SK-N-SH (cell line): ENCODE measurements around the gene NDFIP1. TPM values are rescaled to one million over a fixed set of nuclear protein-coding genes. Genes with fewer than 3 reads are reported as not detected.
A peak's percentile ranks its signal among the peaks of the same experiment; 100 is the strongest.

Experiments used
- CTCF ChIA-PET: fragments of 300-600, 350-600 bp; formaldehyde crosslinking; extraction: SDS; loops from one replicate; lab custom pipeline; 2021; lab: Yijun Ruan, JAX
- POLR2A ChIA-PET: fragments of 350-600 bp; sonication (Branson Sonifier 250); formaldehyde crosslinking; extraction: SDS; loops from one replicate; lab custom pipeline; 2020; ENCODE audit warnings: antibody characterized with exemption, inconsistent platforms; lab: Yijun Ruan, JAX
- DNase-seq: peaks from one replicate; pipeline ENCODE4 v3.0.0; 2012
- H2AFZ ChIP-seq: fragments of 200-600 bp; sonication (generic); 2 replicates; pipeline ENCODE4 v1.8.1; 2016; ENCODE audit warnings: antibody characterized with exemption, mild to moderate bottlenecking, low read depth
- H3F3A ChIP-seq: fragments of 200-600 bp; sonication (generic); replicated peaks from 2 replicates; pipeline ENCODE3; 2016; ENCODE audit warnings: antibody characterized with exemption, mild to moderate bottlenecking; ENCODE audit not compliant: insufficient read depth
- H3K27ac ChIP-seq, 2 experiments: fragments of 200-500 bp in 1 of 2; fragments of 200-600 bp in 1 of 2; sonication (Bioruptor generic) in 1 of 2; sonication (generic), shearing (Covaris generic) in 1 of 2; 2 replicates each; pipeline versions ENCODE4 v1.5.1 to v1.6.1; 2014 to 2016; ENCODE audit warnings: low read depth in 2 of 2, inconsistent platforms in 1 of 2, low read length in 1 of 2, mild to moderate bottlenecking in 1 of 2, mixed read lengths in 1 of 2
- H3K27me3 ChIP-seq: fragments of 200-600 bp; sonication (generic), shearing (Covaris generic); 2 replicates; pipeline ENCODE4 v1.6.1; 2016; ENCODE audit warnings: mixed run types; ENCODE audit not compliant: insufficient read depth
- H3K36me3 ChIP-seq, 2 experiments: fragments of 200-500 bp in 1 of 2; fragments of 200-600 bp in 1 of 2; sonication (Bioruptor generic) in 1 of 2; sonication (generic) in 1 of 2; replicated peaks in 1 of 2; 2 replicates each; pipeline versions ENCODE3 to v1.5.1; 2014 to 2016; ENCODE audit warnings: low read length in 1 of 2, mild to moderate bottlenecking in 1 of 2; ENCODE audit not compliant: insufficient read depth in 2 of 2, control insufficient read depth in 1 of 2
- H3K4me1 ChIP-seq, 2 experiments: fragments of 200-500 bp in 1 of 2; fragments of 200-600 bp in 1 of 2; sonication (Bioruptor generic) in 1 of 2; sonication (generic), shearing (Covaris generic) in 1 of 2; 2 replicates each; pipeline versions ENCODE4 v1.5.1 to v1.6.1; 2014 to 2016; ENCODE audit warnings: low read depth in 1 of 2, low read length in 1 of 2, mixed run types in 1 of 2; ENCODE audit not compliant: insufficient read depth in 2 of 2, control insufficient read depth in 1 of 2
- H3K4me2 ChIP-seq: fragments of 200-600 bp; sonication (generic), shearing (Covaris generic); 2 replicates; pipeline ENCODE4 v1.6.1; 2017; ENCODE audit warnings: mixed run types
- H3K4me3 ChIP-seq, 2 experiments: fragments of 200-500 bp in 1 of 2; fragments of 200-600 bp in 1 of 2; sonication (Bioruptor generic) in 1 of 2; sonication (generic), shearing (Covaris generic) in 1 of 2; 2 replicates each; pipeline versions ENCODE4 v1.5.1 to v1.8.1; 2014 to 2016; ENCODE audit warnings: low read depth in 2 of 2, inconsistent platforms in 1 of 2, low read length in 1 of 2, mild to moderate bottlenecking in 1 of 2, mixed read lengths in 1 of 2, moderate library complexity in 1 of 2
- H3K79me2 ChIP-seq: fragments of 200-600 bp; sonication (generic); 2 replicates; pipeline ENCODE4 v1.8.1; 2017; ENCODE audit warnings: mild to moderate bottlenecking; ENCODE audit not compliant: insufficient read depth
- H3K9ac ChIP-seq: fragments of 200-600 bp; sonication (generic); 2 replicates; pipeline ENCODE4 v1.6.1; 2017; ENCODE audit warnings: mixed run types
- H3K9me2 ChIP-seq: fragments of 200-600 bp; sonication (generic); 2 replicates; pipeline ENCODE4 v1.6.1; 2017; ENCODE audit warnings: mixed run types
- H3K9me3 ChIP-seq: fragments of 200-600 bp; sonication (generic); 2 replicates; pipeline ENCODE4 v1.6.1; 2017; ENCODE audit warnings: mixed run types, mild to moderate bottlenecking, moderate library complexity
- H4K20me1 ChIP-seq: fragments of 200-600 bp; sonication (generic); 2 replicates; pipeline ENCODE4 v1.6.1; 2017; ENCODE audit warnings: mild to moderate bottlenecking, mixed run types; ENCODE audit not compliant: insufficient read depth
- CTCF ChIP-seq: fragments of 200-600 bp; sonication (generic); IDR thresholded peaks from 2 replicates; pipeline ENCODE4 v1.6.1; 2017; ENCODE audit warnings: antibody characterized with exemption, mild to moderate bottlenecking, moderate library complexity
- ELF1 ChIP-seq: IDR thresholded peaks from 2 replicates; pipeline ENCODE4 v1.4.0; 2012
- FOSL2 ChIP-seq: IDR thresholded peaks from 2 replicates; pipeline ENCODE4 v1.4.0; 2012; ENCODE audit warnings: low read depth, mild to moderate bottlenecking, moderate library complexity, borderline replicate concordance
- FOXM1 ChIP-seq: IDR thresholded peaks from 2 replicates; pipeline ENCODE4 v1.4.0; 2012; ENCODE audit warnings: low read depth, mild to moderate bottlenecking
- GABPA ChIP-seq: IDR thresholded peaks from 2 replicates; pipeline ENCODE4 v1.4.0; 2012; ENCODE audit warnings: low read depth, mild to moderate bottlenecking
- GATA2 ChIP-seq: sonication (generic); formaldehyde crosslinking; IDR thresholded peaks from 2 replicates; pipeline ENCODE4 v1.5.0; 2020; ENCODE audit warnings: mild to moderate bottlenecking, missing genetic modification reagents
- IRF3 ChIP-seq: fragments of 150-350 bp; IDR thresholded peaks from 2 replicates; pipeline ENCODE4 v1.6.1; 2016; ENCODE audit warnings: mild to moderate bottlenecking, low read depth, low read length
- JUND ChIP-seq: IDR thresholded peaks from 2 replicates; pipeline ENCODE4 v1.4.0; 2012
- MEF2A ChIP-seq: IDR thresholded peaks from 2 replicates; pipeline ENCODE4 v1.4.0; 2012; ENCODE audit warnings: low read depth, borderline replicate concordance
- MXI1 ChIP-seq: IDR thresholded peaks from 2 replicates; pipeline ENCODE4 v1.6.1; 2012; ENCODE audit warnings: mild to moderate bottlenecking, low read depth, low read length, improper control_type of control experiment
- NFIC ChIP-seq: IDR thresholded peaks from 2 replicates; pipeline ENCODE4 v1.4.0; 2012; ENCODE audit warnings: borderline replicate concordance
- RAD21 ChIP-seq: IDR thresholded peaks from 2 replicates; pipeline ENCODE4 v1.6.1; 2012; ENCODE audit warnings: mild to moderate bottlenecking, low read length
- RCOR1 ChIP-seq: fragments of 150-350 bp; IDR thresholded peaks from 2 replicates; pipeline ENCODE4 v1.6.1; 2017; ENCODE audit warnings: antibody characterized with exemption, low read length
- RFX5 ChIP-seq: IDR thresholded peaks from 2 replicates; pipeline ENCODE4 v1.6.1; 2012; ENCODE audit warnings: mild to moderate bottlenecking, improper control_type of control experiment, low read length
- SMC3 ChIP-seq: IDR thresholded peaks from 2 replicates; pipeline ENCODE4 v1.6.1; 2012; ENCODE audit warnings: low read depth, low read length, improper control_type of control experiment
- TAF1 ChIP-seq: IDR thresholded peaks from 2 replicates; pipeline ENCODE4 v1.6.1; 2012; ENCODE audit warnings: low read depth, mild to moderate bottlenecking, low read length, moderate library complexity, borderline replicate concordance
- TEAD4 ChIP-seq: IDR thresholded peaks from 2 replicates; pipeline ENCODE4 v1.4.0; 2012; ENCODE audit warnings: mild to moderate bottlenecking, borderline replicate concordance; ENCODE audit not compliant: insufficient read depth
- USF2 ChIP-seq: fragments of 150-350 bp; IDR thresholded peaks from 2 replicates; pipeline ENCODE4 v1.6.1; 2017; ENCODE audit warnings: antibody characterized with exemption, low read length, low read depth, borderline replicate concordance
- WGBS: methylation state at CpG from one replicate; pipeline ENCODE4 v1.1.6; 2017; ENCODE audit warnings: low lambda C conversion rate; 5-methylcytosine and 5-hydroxymethylcytosine counted together
- polyA plus RNA-seq, 3 experiments: library from polyadenylated mRNA; depleted of rRNA; stranded (reverse); fragments of >200 nt; gene quantifications; 2 replicates each; pipeline ENCODE4 v1.2.3, GENCODE V29; 2012
- TF ChIP-seq, protein P1 (sequence below): IDR thresholded peaks from 2 replicates; pipeline ENCODE4 v1.4.0; 2012; ENCODE audit warnings: low read depth

NDFIP1 gene
- polyA plus RNA-seq, 1 of the 3 experiments (the other 2 are of a cell fraction): 40.0 TPM

- peaks cover 25% of the 10 kb centered on the region for H3F3A ChIP-seq
- TF ChIP-seq SMC3 (peak; percentile 18; the same call in 1 of the 2 replicates), GATA2 (CRISPR knock-in tag) (no peak), USF2 (no peak), TAF1 (no peak), MXI1 (no peak), CTCF (peak; percentile 23; the same call in 1 of the 2 replicates), RAD21 (peak; percentile 57)
- H3K4me1 ChIP-seq: no peaks in the 10 kb centered on the region
- no peaks in the 10 kb centered on the region for H3K27me3 ChIP-seq
- H3K9ac ChIP-seq: no peak overlapping the region
- H3K27ac ChIP-seq: no peak overlapping the region
- CTCF ChIA-PET: interaction anchor here (0.7 to 7.4 kb wide), 2 partner anchors 148 to 397 kb away, joined by 3 to 164 read pairs; no protein-coding TSS in a partner anchor
- no peak overlapping the region for H3K4me2 ChIP-seq
- no peak overlapping the region for H3K4me3 ChIP-seq
- no peaks in the 10 kb centered on the region for H3K9me2 ChIP-seq
- H3K36me3 ChIP-seq: peaks cover 51 to 55% of the 10 kb centered on the region in 2 experiments
- H2AFZ ChIP-seq: no peak overlapping the region
- DNase-seq: no peak
- POLR2A ChIA-PET: no interaction called here
- peaks cover 15% of the 10 kb centered on the region for H3K79me2 ChIP-seq
- no peaks in the 10 kb centered on the region for H4K20me1 ChIP-seq
- H3K9me3 ChIP-seq: no peaks in the 10 kb centered on the region
Observed at GRCh38 chr5:142141463-142141862, 32.9 kb downstream of the NDFIP1 start.

GRCh38 chr5:142143878-142144277 is 35.3 kb downstream of the NDFIP1 start:
- Histone ChIP-seq H3K27ac (no peak overlapping the region), H3K4me1 (no peaks in the 10 kb centered on the region), H3K27me3 (no peaks in the 10 kb centered on the region), H3K9ac (no peak overlapping the region), H3F3A (peaks cover 20% of the 10 kb centered on the region), H3K9me2 (no peaks in the 10 kb centered on the region)
- ChIA-PET CTCF (interaction anchor here (0.6 to 7.4 kb wide), 34 partner anchors 8 to 405 kb away, joined by 3 to 164 read pairs (median 4); partner anchors contain the start of genes GNPDA1, NDFIP1 and RNF14), POLR2A (no interaction called here)
- WGBS: 34% methylated on average over 3 of the region's 3 CpGs
- TF ChIP-seq RFX5 (no peak), JUND (no peak), USF2 (no peak), MEF2A (no peak), MXI1 (no peak), CTCF (peak; percentile 66), NFIC (no peak), RCOR1 (no peak), TEAD4 (no peak), FOSL2 (no peak), GABPA (no peak), ELF1 (no peak), SMC3 (peak; percentile 23; the same call in 1 of the 2 replicates), IRF3 (no peak), FOXM1 (no peak), RAD21 (peak; percentile 77), TAF1 (no peak)
- TF ChIP-seq, protein P1, sequence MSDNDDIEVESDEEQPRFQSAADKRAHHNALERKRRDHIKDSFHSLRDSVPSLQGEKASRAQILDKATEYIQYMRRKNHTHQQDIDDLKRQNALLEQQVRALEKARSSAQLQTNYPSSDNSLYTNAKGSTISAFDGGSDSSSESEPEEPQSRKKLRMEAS: no peak
- TF ChIP-seq, all 33 proteins: peak for 3
- Histone ChIP-seq H2AFZ (no peak overlapping the region), H3K36me3 (peaks cover 59 to 69% of the 10 kb centered on the region in 2 experiments), H3K9me3 (no peaks in the 10 kb centered on the region), H3K4me3 (no peak overlapping the region), H3K4me2 (no peak overlapping the region), H3K79me2 (peaks cover 6% of the 10 kb centered on the region; the same call in 1 of the 2 replicates), H4K20me1 (no peaks in the 10 kb centered on the region)
- DNase-seq: peak; percentile 47
